ENCODE data around the gene RBL2. TPM values are rescaled to one million over a fixed set of nuclear protein-coding genes. Genes with fewer than 3 reads are reported as not detected.

RBL2 gene
- polyA plus RNA-seq, 1 donor from 2014 or later: 146 TPM

- Histone ChIP-seq H2AFZ (ENCODE audit: low read depth, low read length) (no peak overlapping the region), H3K79me2 (replicated peaks; ENCODE audit: insufficient read depth, low read length) (no peaks in the 10 kb centered on the region), H3K27ac (ENCODE audit: low read length) (no peak overlapping the region), H3K9me3 (ENCODE audit: low read length) (no peaks in the 10 kb centered on the region), H3K27me3 (ENCODE audit: insufficient read depth, low read depth, low read length) (no peaks in the 10 kb centered on the region), H3K4me2 (ENCODE audit: low read length) (no peak overlapping the region), H3K4me3 (ENCODE audit: low read length) (no peak overlapping the region), H4K20me1 (ENCODE audit: insufficient read depth) (no peaks in the 10 kb centered on the region), H3F3A (ENCODE audit: insufficient read depth, low read length, poor library complexity, severe bottlenecking) (no peaks in the 10 kb centered on the region), H3K9ac (ENCODE audit: low read length) (no peak overlapping the region), H3K36me3 (ENCODE audit: insufficient read depth, low read length) (no peaks in the 10 kb centered on the region), H3K9me2 (ENCODE audit: insufficient read depth, low read length) (no peaks in the 10 kb centered on the region)
- no peak for TF ChIP-seq POLR2AphosphoS5 (IDR thresholded peaks at IDR 0.05)
- TF ChIP-seq EP300 (conservative IDR thresholded peaks at IDR 0.05; ENCODE audit: poor library complexity, severe bottlenecking): no peak
- no peak for TF ChIP-seq RAD21 (conservative IDR thresholded peaks at IDR 0.05)
- no peak for TF ChIP-seq REST (IDR thresholded peaks at IDR 0.05; ENCODE audit: borderline replicate concordance)
- no peak for TF ChIP-seq EZH2 (IDR thresholded peaks at IDR 0.05; ENCODE audit: borderline replicate concordance, insufficient read depth, low read length, poor library complexity, severe bottlenecking)
- no peak for TF ChIP-seq TAF1 (IDR thresholded peaks at IDR 0.05; ENCODE audit: low read depth)
- TF ChIP-seq CTCF (IDR thresholded peaks at IDR 0.05; ENCODE audit: poor library complexity, severe bottlenecking): no peak
- TF ChIP-seq SMC3 (conservative IDR thresholded peaks at IDR 0.05; ENCODE audit: poor library complexity): no peak
- TF ChIP-seq MXI1 (conservative IDR thresholded peaks at IDR 0.05; ENCODE audit: poor library complexity, severe bottlenecking): no peak
Measured at GRCh38 chr16:53530741-53531140, 96.5 kb downstream of the RBL2 start.

GRCh38 chr16:53534206-53534605 is 99.9 kb downstream of the RBL2 start:
- Histone ChIP-seq H3K79me2 (replicated peaks; ENCODE audit: insufficient read depth, low read length) (no peaks in the 10 kb centered on the region), H3K9me3 (ENCODE audit: low read length) (no peaks in the 10 kb centered on the region), H3F3A (ENCODE audit: insufficient read depth, low read length, poor library complexity, severe bottlenecking) (no peaks in the 10 kb centered on the region), H3K27ac (ENCODE audit: low read length) (no peak overlapping the region), H3K9ac (ENCODE audit: low read length) (no peak overlapping the region), H3K4me3 (ENCODE audit: low read length) (no peak overlapping the region), H3K9me2 (ENCODE audit: insufficient read depth, low read length) (no peaks in the 10 kb centered on the region), H3K27me3 (ENCODE audit: insufficient read depth, low read depth, low read length) (no peaks in the 10 kb centered on the region), H3K36me3 (ENCODE audit: insufficient read depth, low read length) (no peaks in the 10 kb centered on the region), H3K4me2 (ENCODE audit: low read length) (no peak overlapping the region), H2AFZ (ENCODE audit: low read depth, low read length) (no peak overlapping the region), H4K20me1 (ENCODE audit: insufficient read depth) (no peaks in the 10 kb centered on the region)
- no peak for TF ChIP-seq TAF1 (IDR thresholded peaks at IDR 0.05; ENCODE audit: low read depth)
- no peak for TF ChIP-seq RAD21 (conservative IDR thresholded peaks at IDR 0.05)
- TF ChIP-seq MXI1 (conservative IDR thresholded peaks at IDR 0.05; ENCODE audit: poor library complexity, severe bottlenecking): no peak
- TF ChIP-seq REST (IDR thresholded peaks at IDR 0.05; ENCODE audit: borderline replicate concordance): no peak
- no peak for TF ChIP-seq EZH2 (IDR thresholded peaks at IDR 0.05; ENCODE audit: borderline replicate concordance, insufficient read depth, low read length, poor library complexity, severe bottlenecking)
- no peak for TF ChIP-seq CTCF (IDR thresholded peaks at IDR 0.05; ENCODE audit: poor library complexity, severe bottlenecking)
- TF ChIP-seq SMC3 (conservative IDR thresholded peaks at IDR 0.05; ENCODE audit: poor library complexity): no peak
- TF ChIP-seq POLR2AphosphoS5 (IDR thresholded peaks at IDR 0.05): no peak
- TF ChIP-seq EP300 (conservative IDR thresholded peaks at IDR 0.05; ENCODE audit: poor library complexity, severe bottlenecking): no peak

All from neural cell (in vitro differentiated cells).